ENCODE data around the gene PHF21B.

PHF21B gene

DNA sequence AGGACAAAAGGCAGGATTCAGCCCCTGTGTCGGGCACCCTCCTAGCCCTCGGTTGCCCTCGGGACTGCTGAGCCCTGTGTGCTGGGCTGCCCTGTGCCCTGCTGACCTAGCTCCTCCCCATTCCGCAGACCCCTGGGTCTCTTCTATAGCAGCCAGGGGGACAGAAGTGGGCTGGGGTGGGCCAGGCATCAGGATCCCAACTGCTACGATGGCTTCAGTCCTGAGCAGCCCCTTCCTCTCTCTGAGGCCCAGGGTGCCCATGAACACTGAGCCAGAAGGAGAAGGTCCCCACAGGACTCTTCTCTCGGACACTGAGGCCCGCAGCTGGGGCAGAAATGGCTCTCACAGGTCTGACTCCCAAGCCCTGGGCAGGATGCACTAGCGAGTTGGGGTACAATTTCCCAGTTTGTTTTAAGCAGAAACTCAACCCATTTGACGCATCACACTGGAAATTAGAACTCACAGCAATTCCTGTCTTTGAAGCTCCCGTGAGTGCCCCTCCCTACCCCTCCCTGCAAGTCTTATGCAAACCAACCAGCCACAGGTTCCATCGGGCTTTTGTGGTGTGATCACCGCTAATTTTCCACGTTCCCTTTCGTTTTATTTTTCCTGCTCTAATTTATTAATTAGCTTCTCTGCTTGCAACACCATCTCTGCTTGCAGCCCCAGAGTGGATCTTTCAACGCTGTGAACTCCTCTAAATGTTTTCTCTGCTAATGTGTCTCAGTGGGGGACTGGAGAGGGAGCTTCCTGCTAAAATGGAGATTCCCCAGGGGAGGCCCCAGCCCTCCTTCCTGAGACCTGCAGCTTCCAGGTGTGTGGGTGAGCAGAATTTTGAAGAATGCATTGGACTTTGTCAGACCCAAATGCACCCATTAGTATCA lies 56.7 kb downstream of the PHF21B start:
- Histone ChIP-seq H3K36me3 (ENCODE audit: low read depth) (no peaks in the 10 kb centered on the region), H3K4me3 (ENCODE audit: severe bottlenecking) (no peak overlapping the region), H3K4me1 (ENCODE audit: insufficient read depth, poor library complexity, severe bottlenecking) (no peaks in the 10 kb centered on the region), H3K27me3 (ENCODE audit: insufficient read depth, poor library complexity, severe bottlenecking) (peaks cover 15% of the 10 kb centered on the region), H3K9me3 (ENCODE audit: severe bottlenecking) (no peaks in the 10 kb centered on the region), H3K27ac (ENCODE audit: poor library complexity, severe bottlenecking) (no peak overlapping the region)
- ATAC-seq (ENCODE audit: low read depth), result no peak
- TF ChIP-seq, protein P1, sequence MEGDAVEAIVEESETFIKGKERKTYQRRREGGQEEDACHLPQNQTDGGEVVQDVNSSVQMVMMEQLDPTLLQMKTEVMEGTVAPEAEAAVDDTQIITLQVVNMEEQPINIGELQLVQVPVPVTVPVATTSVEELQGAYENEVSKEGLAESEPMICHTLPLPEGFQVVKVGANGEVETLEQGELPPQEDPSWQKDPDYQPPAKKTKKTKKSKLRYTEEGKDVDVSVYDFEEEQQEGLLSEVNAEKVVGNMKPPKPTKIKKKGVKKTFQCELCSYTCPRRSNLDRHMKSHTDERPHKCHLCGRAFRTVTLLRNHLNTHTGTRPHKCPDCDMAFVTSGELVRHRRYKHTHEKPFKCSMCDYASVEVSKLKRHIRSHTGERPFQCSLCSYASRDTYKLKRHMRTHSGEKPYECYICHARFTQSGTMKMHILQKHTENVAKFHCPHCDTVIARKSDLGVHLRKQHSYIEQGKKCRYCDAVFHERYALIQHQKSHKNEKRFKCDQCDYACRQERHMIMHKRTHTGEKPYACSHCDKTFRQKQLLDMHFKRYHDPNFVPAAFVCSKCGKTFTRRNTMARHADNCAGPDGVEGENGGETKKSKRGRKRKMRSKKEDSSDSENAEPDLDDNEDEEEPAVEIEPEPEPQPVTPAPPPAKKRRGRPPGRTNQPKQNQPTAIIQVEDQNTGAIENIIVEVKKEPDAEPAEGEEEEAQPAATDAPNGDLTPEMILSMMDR (IDR thresholded peaks at IDR 0.05; ENCODE audit: poor library complexity, severe bottlenecking), result no peak
- no peak for DNase-seq (ENCODE audit: low spot score)

DNA sequence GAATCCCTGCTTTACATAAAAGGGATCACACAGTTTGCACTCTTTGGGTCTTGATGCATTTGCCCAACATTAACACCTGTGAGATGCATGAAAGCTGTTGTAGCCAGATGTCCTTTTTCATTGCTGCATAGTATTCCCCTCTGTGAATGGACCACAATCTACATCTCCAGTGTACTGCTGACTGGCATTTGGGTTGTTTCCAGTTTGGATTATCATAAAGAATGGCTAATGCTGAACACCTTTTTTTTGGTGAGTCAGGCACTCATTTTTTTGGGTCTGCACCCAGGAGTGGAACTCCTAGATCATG lies 58.3 kb downstream of the PHF21B start:
- peaks cover 15% of the 10 kb centered on the region for H3K27me3 ChIP-seq (ENCODE audit: insufficient read depth, poor library complexity, severe bottlenecking)
- no peaks in the 10 kb centered on the region for H3K36me3 ChIP-seq (ENCODE audit: low read depth)
- no peak overlapping the region for H3K4me3 ChIP-seq (ENCODE audit: severe bottlenecking)
- DNase-seq (ENCODE audit: low spot score) (no peak), ATAC-seq (ENCODE audit: low read depth) (no peak)
- TF ChIP-seq, protein P1 (IDR thresholded peaks at IDR 0.05; ENCODE audit: poor library complexity, severe bottlenecking), result no peak
- no peaks in the 10 kb centered on the region for H3K9me3 ChIP-seq (ENCODE audit: severe bottlenecking)
- no peak overlapping the region for H3K27ac ChIP-seq (ENCODE audit: poor library complexity, severe bottlenecking)
- H3K4me1 ChIP-seq (ENCODE audit: insufficient read depth, poor library complexity, severe bottlenecking), result no peaks in the 10 kb centered on the region

DNA sequence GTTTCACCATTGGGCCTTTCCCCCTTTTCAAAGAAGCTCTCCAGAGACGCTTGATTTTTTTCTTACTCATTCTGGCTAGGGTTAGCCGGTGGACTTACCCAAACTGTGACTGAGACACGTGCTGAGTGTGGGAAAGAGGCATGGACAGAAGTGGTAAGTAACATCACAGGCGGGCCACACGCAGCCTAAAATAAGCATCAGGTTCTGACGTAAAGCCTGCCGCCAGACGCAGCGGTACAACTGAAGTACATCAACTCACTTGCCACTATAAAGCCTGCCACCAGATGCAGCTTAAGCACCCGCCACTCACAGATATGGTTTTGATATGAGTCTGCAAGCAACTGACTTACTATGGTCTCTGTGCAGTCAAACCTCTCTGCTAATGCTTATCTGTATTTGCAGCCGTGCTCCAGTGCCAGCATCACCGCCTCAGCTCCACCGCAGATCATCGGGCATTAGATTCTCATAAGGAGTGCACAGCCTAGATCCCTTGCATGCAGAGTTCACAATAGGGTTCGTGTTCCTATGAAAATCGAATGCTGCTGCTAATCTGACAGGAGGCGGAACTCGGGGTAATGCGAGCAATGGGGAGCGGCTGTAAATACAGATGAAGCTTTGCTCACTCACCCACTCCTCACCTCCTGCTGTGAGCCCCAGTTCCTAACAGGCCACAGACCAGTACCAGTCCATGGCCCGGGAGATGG lies 58.8 kb downstream of the PHF21B start:
- Histone ChIP-seq H3K4me3 (ENCODE audit: severe bottlenecking) (no peak overlapping the region), H3K36me3 (ENCODE audit: low read depth) (no peaks in the 10 kb centered on the region), H3K27ac (ENCODE audit: poor library complexity, severe bottlenecking) (no peak overlapping the region), H3K27me3 (ENCODE audit: insufficient read depth, poor library complexity, severe bottlenecking) (peaks cover 15% of the 10 kb centered on the region), H3K9me3 (ENCODE audit: severe bottlenecking) (no peaks in the 10 kb centered on the region), H3K4me1 (ENCODE audit: insufficient read depth, poor library complexity, severe bottlenecking) (no peaks in the 10 kb centered on the region)
- ATAC-seq (ENCODE audit: low read depth) (no peak), DNase-seq (ENCODE audit: low spot score) (no peak)
- TF ChIP-seq, protein P1 (IDR thresholded peaks at IDR 0.05; ENCODE audit: poor library complexity, severe bottlenecking), result no peak

DNA sequence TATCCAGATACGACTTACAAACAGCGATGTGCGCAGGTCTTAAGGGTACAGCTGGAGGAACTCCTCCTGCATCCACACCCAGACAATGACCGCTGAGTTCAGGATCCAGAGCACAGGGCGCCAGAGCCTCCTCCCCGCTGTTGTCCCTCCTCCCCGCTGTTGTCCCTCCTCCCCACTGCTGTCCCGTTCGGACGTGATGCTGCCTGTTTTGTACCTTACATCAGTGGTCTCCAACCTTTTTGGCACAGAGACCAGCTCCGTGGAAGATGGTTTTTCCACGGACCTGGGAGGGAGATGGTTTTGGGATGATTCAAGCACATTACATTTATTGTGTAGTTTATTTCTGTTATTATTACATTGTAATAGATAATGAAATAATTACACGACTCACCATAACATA lies 62.0 kb downstream of the PHF21B start:
- H3K27me3 ChIP-seq (ENCODE audit: insufficient read depth, poor library complexity, severe bottlenecking), result no peaks in the 10 kb centered on the region
- H3K9me3 ChIP-seq (ENCODE audit: severe bottlenecking), result no peaks in the 10 kb centered on the region
- ATAC-seq (ENCODE audit: low read depth) (no peak), DNase-seq (ENCODE audit: low spot score) (no peak)
- TF ChIP-seq, protein P1 (IDR thresholded peaks at IDR 0.05; ENCODE audit: poor library complexity, severe bottlenecking), result no peak
- no peak overlapping the region for H3K27ac ChIP-seq (ENCODE audit: poor library complexity, severe bottlenecking)
- H3K4me3 ChIP-seq (ENCODE audit: severe bottlenecking), result no peak overlapping the region
- H3K36me3 ChIP-seq (ENCODE audit: low read depth), result no peaks in the 10 kb centered on the region
- H3K4me1 ChIP-seq (ENCODE audit: insufficient read depth, poor library complexity, severe bottlenecking), result no peaks in the 10 kb centered on the region

DNA sequence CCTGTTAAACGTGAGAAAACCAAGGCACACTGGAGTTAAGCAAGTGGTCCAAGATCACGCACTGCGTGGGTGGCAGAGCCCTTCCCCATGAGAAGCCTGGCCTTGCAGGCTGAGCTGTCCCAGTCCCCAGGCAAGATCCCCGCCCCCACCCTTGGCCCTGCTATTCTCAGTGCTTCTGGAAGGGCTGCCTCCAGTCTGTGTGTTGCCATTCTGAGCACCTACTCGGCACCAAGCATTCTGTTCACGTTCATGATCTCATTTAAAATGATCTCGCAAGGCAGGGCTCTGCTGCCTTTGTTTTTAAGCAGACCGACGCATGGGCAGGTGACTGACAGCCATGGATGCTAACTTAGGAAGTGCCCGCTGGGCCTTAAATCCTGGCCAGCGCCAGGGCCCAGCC lies 62.8 kb downstream of the PHF21B start:
- DNase-seq (ENCODE audit: low spot score) (no peak), ATAC-seq (ENCODE audit: low read depth) (no peak)
- Histone ChIP-seq H3K36me3 (ENCODE audit: low read depth) (no peaks in the 10 kb centered on the region), H3K27ac (ENCODE audit: poor library complexity, severe bottlenecking) (no peak overlapping the region), H3K4me1 (ENCODE audit: insufficient read depth, poor library complexity, severe bottlenecking) (no peaks in the 10 kb centered on the region), H3K9me3 (ENCODE audit: severe bottlenecking) (no peaks in the 10 kb centered on the region), H3K27me3 (ENCODE audit: insufficient read depth, poor library complexity, severe bottlenecking) (no peaks in the 10 kb centered on the region), H3K4me3 (ENCODE audit: severe bottlenecking) (no peak overlapping the region)
- TF ChIP-seq, protein P1 (IDR thresholded peaks at IDR 0.05; ENCODE audit: poor library complexity, severe bottlenecking), result no peak
